Measurements from ENCODE around the gene GSK3B.
"Not testable (repeated sequence)": the region's sequence is repeated elsewhere in the genome, so short reads cannot be mapped to it uniquely, and the experiment has no call there.

Gene GSK3B

GRCh38 chr3:119998166-119998565, 96.1 kb downstream of the GSK3B start:
- CTCF ChIA-PET: interaction anchor here (0.9 kb wide), 1 partner anchor 149 kb away, joined by 3 read pairs; no protein-coding TSS in a partner anchor
- no CpG with 5 or more reads among the region's 1 CpG for WGBS (ENCODE audit: insufficient coverage)

GRCh38 chr3:119990888-119991287, 103.4 kb downstream of the GSK3B start:
- ChIA-PET POLR2A (no interaction called here), CTCF (no interaction called here)
- Histone ChIP-seq H3K36me3 (ENCODE audit: control insufficient read depth in 4 of 4, insufficient read depth in 4 of 4, low read length in 3 of 4) (peaks cover 0 to 2% (median 0%) of the 10 kb centered on the region in 4 experiments), H3K27me3 (replicated peaks in 2 of 5; ENCODE audit: control insufficient read depth in 4 of 5, insufficient read depth in 5 of 5, low read length in 4 of 5) (no peaks in the 10 kb centered on the region), H3K9me3 (ENCODE audit: control extremely low read depth in 1 of 5, control insufficient read depth in 4 of 5, insufficient read depth in 2 of 5, low read depth in 1 of 5, low read length in 4 of 5) (peaks cover 2 to 14% (median 3%) of the 10 kb centered on the region in 5 experiments), H3K27ac (ENCODE audit: insufficient read depth in 1 of 2, low read depth in 1 of 2, low read length in 2 of 2, poor library complexity in 1 of 2, severe bottlenecking in 2 of 2) (no peak overlapping the region), H3K4me1 (ENCODE audit: control extremely low read depth in 1 of 4, control insufficient read depth in 4 of 4, insufficient read depth in 4 of 4, low read length in 3 of 4) (no peaks in the 10 kb centered on the region), H3K4me3 (ENCODE audit: control insufficient read depth in 1 of 7, extremely low read depth in 1 of 7, insufficient read depth in 4 of 7, low read depth in 2 of 7, low read length in 6 of 7) (no peak overlapping the region)
- no peak for DNase-seq

More at GRCh38 chr3:119998166-119998565, 96.1 kb downstream of the GSK3B start:
- H3K27ac ChIP-seq (ENCODE audit: insufficient read depth in 1 of 2, low read depth in 1 of 2, low read length in 2 of 2, poor library complexity in 1 of 2, severe bottlenecking in 2 of 2): no peak overlapping the region
- POLR2A ChIA-PET: no interaction called here
- H3K36me3 ChIP-seq (ENCODE audit: control insufficient read depth in 4 of 4, insufficient read depth in 4 of 4, low read length in 3 of 4): peaks cover 9 to 34% (median 17%) of the 10 kb centered on the region in 4 experiments
- no peaks in the 10 kb centered on the region for H3K4me1 ChIP-seq (ENCODE audit: control extremely low read depth in 1 of 4, control insufficient read depth in 4 of 4, insufficient read depth in 4 of 4, low read length in 3 of 4)
- no peak overlapping the region for H3K4me3 ChIP-seq (ENCODE audit: control insufficient read depth in 1 of 7, extremely low read depth in 1 of 7, insufficient read depth in 4 of 7, low read depth in 2 of 7, low read length in 6 of 7)
- no peak for DNase-seq
- no peaks in the 10 kb centered on the region for H3K27me3 ChIP-seq (replicated peaks in 2 of 5; ENCODE audit: control insufficient read depth in 4 of 5, insufficient read depth in 5 of 5, low read length in 4 of 5)
- H3K9me3 ChIP-seq (ENCODE audit: control extremely low read depth in 1 of 5, control insufficient read depth in 4 of 5, insufficient read depth in 2 of 5, low read depth in 1 of 5, low read length in 4 of 5): peaks cover 0 to 5% (median 0%) of the 10 kb centered on the region in 5 experiments

DNA sequence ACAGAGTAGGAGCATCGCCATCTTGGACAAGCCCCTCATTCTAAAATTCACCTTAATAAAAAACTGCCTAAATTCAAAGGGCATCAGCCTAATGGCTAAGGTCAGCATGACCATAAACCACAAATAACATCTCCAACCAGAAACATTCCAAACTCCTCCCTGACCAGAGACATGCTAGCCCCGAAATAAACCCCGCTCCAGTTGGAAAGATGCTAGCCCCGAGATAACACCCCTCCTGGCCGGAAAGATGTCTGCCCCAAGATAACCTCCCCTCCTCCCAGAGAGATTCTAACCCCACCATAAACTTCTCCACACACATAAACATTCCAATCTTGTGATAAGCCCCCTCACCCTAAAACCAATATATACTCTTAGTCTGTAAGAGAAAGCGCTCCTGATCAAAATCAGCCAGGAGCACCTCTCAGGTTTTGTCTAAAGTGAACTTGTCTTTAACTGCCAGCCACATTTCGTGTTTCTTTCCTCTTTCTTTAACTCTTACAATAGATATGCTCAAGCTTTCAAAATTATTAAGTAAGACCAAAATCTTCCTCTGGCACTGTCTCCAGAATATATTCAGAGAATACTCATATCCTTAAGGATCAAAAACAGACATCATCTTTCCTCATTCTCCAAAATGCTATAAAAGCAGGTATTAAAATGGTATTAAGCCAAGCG, 104.1 kb downstream of the GSK3B start:
- CTCF ChIA-PET: no interaction called here
- Histone ChIP-seq H3K36me3 (ENCODE audit: control insufficient read depth in 4 of 4, insufficient read depth in 4 of 4, low read length in 3 of 4) (peaks cover 0 to 1% (median 0%) of the 10 kb centered on the region in 4 experiments), H3K4me3 (ENCODE audit: control insufficient read depth in 1 of 7, extremely low read depth in 1 of 7, insufficient read depth in 4 of 7, low read depth in 2 of 7, low read length in 6 of 7) (no peak overlapping the region), H3K27ac (ENCODE audit: insufficient read depth in 1 of 2, low read depth in 1 of 2, low read length in 2 of 2, poor library complexity in 1 of 2, severe bottlenecking in 2 of 2) (no peak overlapping the region), H3K4me1 (ENCODE audit: control extremely low read depth in 1 of 4, control insufficient read depth in 4 of 4, insufficient read depth in 4 of 4, low read length in 3 of 4) (no peaks in the 10 kb centered on the region), H3K27me3 (replicated peaks in 2 of 5; ENCODE audit: control insufficient read depth in 4 of 5, insufficient read depth in 5 of 5, low read length in 4 of 5) (no peaks in the 10 kb centered on the region), H3K9me3 (ENCODE audit: control extremely low read depth in 1 of 5, control insufficient read depth in 4 of 5, insufficient read depth in 2 of 5, low read depth in 1 of 5, low read length in 4 of 5) (peaks cover 2 to 14% (median 3%) of the 10 kb centered on the region in 5 experiments)
- DNase-seq: peak in 1 of 3 donors; percentile 62
- WGBS (ENCODE audit: insufficient coverage): 98% methylated on average over 6 of the region's 8 CpGs
- POLR2A ChIA-PET: no interaction called here

GRCh38 chr3:119986812-119987211, 107.4 kb downstream of the GSK3B start:
- H3K27ac ChIP-seq (ENCODE audit: insufficient read depth in 1 of 2, low read depth in 1 of 2, low read length in 2 of 2, poor library complexity in 1 of 2, severe bottlenecking in 2 of 2); H3K4me1 ChIP-seq (ENCODE audit: control extremely low read depth in 1 of 4, control insufficient read depth in 4 of 4, insufficient read depth in 4 of 4, low read length in 3 of 4); DNase-seq; H3K36me3 ChIP-seq (ENCODE audit: control insufficient read depth in 4 of 4, insufficient read depth in 4 of 4, low read length in 3 of 4); POLR2A ChIA-PET; H3K27me3 ChIP-seq (replicated peaks in 2 of 5; ENCODE audit: control insufficient read depth in 4 of 5, insufficient read depth in 5 of 5, low read length in 4 of 5); H3K4me3 ChIP-seq (ENCODE audit: control insufficient read depth in 1 of 7, extremely low read depth in 1 of 7, insufficient read depth in 4 of 7, low read depth in 2 of 7, low read length in 6 of 7); CTCF ChIA-PET: not testable (repeated sequence)
- H3K9me3 ChIP-seq (ENCODE audit: control extremely low read depth in 1 of 5, control insufficient read depth in 4 of 5, insufficient read depth in 2 of 5, low read depth in 1 of 5, low read length in 4 of 5): peaks cover 2 to 24% (median 6%) of the 10 kb centered on the region in 5 experiments
- no CpG with 5 or more reads among the region's 4 CpGs for WGBS (ENCODE audit: insufficient coverage)

GRCh38 chr3:119981386-119981785, 112.9 kb downstream of the GSK3B start:
- WGBS (ENCODE audit: insufficient coverage): over 99% methylated on average over 14 of the region's 14 CpGs
- Histone ChIP-seq H3K36me3 (ENCODE audit: control insufficient read depth in 4 of 4, insufficient read depth in 4 of 4, low read length in 3 of 4) (peaks cover 0 to 15% (median 3%) of the 10 kb centered on the region in 4 experiments), H3K4me1 (ENCODE audit: control extremely low read depth in 1 of 4, control insufficient read depth in 4 of 4, insufficient read depth in 4 of 4, low read length in 3 of 4) (no peaks in the 10 kb centered on the region), H3K9me3 (ENCODE audit: control extremely low read depth in 1 of 5, control insufficient read depth in 4 of 5, insufficient read depth in 2 of 5, low read depth in 1 of 5, low read length in 4 of 5) (peaks cover 0 to 15% (median 3%) of the 10 kb centered on the region in 5 experiments), H3K4me3 (ENCODE audit: control insufficient read depth in 1 of 7, extremely low read depth in 1 of 7, insufficient read depth in 4 of 7, low read depth in 2 of 7, low read length in 6 of 7) (no peak overlapping the region), H3K27ac (ENCODE audit: insufficient read depth in 1 of 2, low read depth in 1 of 2, low read length in 2 of 2, poor library complexity in 1 of 2, severe bottlenecking in 2 of 2) (no peak overlapping the region), H3K27me3 (replicated peaks in 2 of 5; ENCODE audit: control insufficient read depth in 4 of 5, insufficient read depth in 5 of 5, low read length in 4 of 5) (no peaks in the 10 kb centered on the region)
- no peak for DNase-seq
- ChIA-PET POLR2A (no interaction called here), CTCF (interaction anchor here (0.7 to 1.6 kb wide), 2 partner anchors 12 to 166 kb away, joined by 3 to 4 read pairs; no protein-coding TSS in a partner anchor)

- no peaks in the 10 kb centered on the region for H3K27me3 ChIP-seq (replicated peaks in 2 of 5; ENCODE audit: control insufficient read depth in 4 of 5, insufficient read depth in 5 of 5, low read length in 4 of 5)
- DNase-seq: no peak
- no peak overlapping the region for H3K27ac ChIP-seq (ENCODE audit: insufficient read depth in 1 of 2, low read depth in 1 of 2, low read length in 2 of 2, poor library complexity in 1 of 2, severe bottlenecking in 2 of 2)
- CTCF ChIA-PET: no interaction called here
- H3K36me3 ChIP-seq (ENCODE audit: control insufficient read depth in 4 of 4, insufficient read depth in 4 of 4, low read length in 3 of 4): peaks cover 0 to 15% (median 5%) of the 10 kb centered on the region in 4 experiments
- H3K4me3 ChIP-seq (ENCODE audit: control insufficient read depth in 1 of 7, extremely low read depth in 1 of 7, insufficient read depth in 4 of 7, low read depth in 2 of 7, low read length in 6 of 7): no peak overlapping the region
- peaks cover 0 to 12% (median 0%) of the 10 kb centered on the region in 5 experiments for H3K9me3 ChIP-seq (ENCODE audit: control extremely low read depth in 1 of 5, control insufficient read depth in 4 of 5, insufficient read depth in 2 of 5, low read depth in 1 of 5, low read length in 4 of 5)
- no peaks in the 10 kb centered on the region for H3K4me1 ChIP-seq (ENCODE audit: control extremely low read depth in 1 of 4, control insufficient read depth in 4 of 4, insufficient read depth in 4 of 4, low read length in 3 of 4)
- WGBS (ENCODE audit: insufficient coverage): 96% methylated on average over 10 of the region's 11 CpGs
- POLR2A ChIA-PET: no interaction called here
These were observed 115.6 kb downstream of the GSK3B start for GRCh38 chr3:119978554-119979208.

DNA sequence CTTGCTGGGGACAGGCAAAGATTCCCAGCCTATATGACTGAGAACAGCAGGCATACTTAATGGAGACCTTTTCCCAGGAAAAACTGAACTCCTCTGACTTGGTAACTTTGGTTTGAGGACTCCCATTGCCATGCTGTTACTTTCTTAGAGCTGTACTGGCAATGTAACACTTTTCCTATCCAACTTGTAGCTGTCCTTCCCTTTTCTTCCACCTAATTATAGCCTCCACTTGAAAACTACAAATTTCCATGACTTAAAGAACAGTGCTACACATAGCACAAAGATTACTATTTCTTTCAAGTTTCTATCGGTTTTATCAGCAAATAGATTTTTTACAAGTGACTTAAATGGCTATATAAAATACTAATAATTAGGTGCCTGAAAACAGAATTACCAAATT, 116.9 kb downstream of the GSK3B start:
- H3K4me3 ChIP-seq (ENCODE audit: control insufficient read depth in 1 of 7, extremely low read depth in 1 of 7, insufficient read depth in 4 of 7, low read depth in 2 of 7, low read length in 6 of 7): no peak overlapping the region
- H3K4me1 ChIP-seq (ENCODE audit: control extremely low read depth in 1 of 4, control insufficient read depth in 4 of 4, insufficient read depth in 4 of 4, low read length in 3 of 4): no peaks in the 10 kb centered on the region
- DNase-seq: no peak
- H3K27ac ChIP-seq (ENCODE audit: insufficient read depth in 1 of 2, low read depth in 1 of 2, low read length in 2 of 2, poor library complexity in 1 of 2, severe bottlenecking in 2 of 2): no peak overlapping the region
- H3K36me3 ChIP-seq (ENCODE audit: control insufficient read depth in 4 of 4, insufficient read depth in 4 of 4, low read length in 3 of 4): peaks cover 0 to 17% (median 5%) of the 10 kb centered on the region in 4 experiments
- H3K9me3 ChIP-seq (ENCODE audit: control extremely low read depth in 1 of 5, control insufficient read depth in 4 of 5, insufficient read depth in 2 of 5, low read depth in 1 of 5, low read length in 4 of 5): peaks cover 0 to 9% (median 0%) of the 10 kb centered on the region in 5 experiments
- WGBS (ENCODE audit: insufficient coverage): no CpG with 5 or more reads among the region's 1 CpG
- CTCF ChIA-PET: no interaction called here
- no peaks in the 10 kb centered on the region for H3K27me3 ChIP-seq (replicated peaks in 2 of 5; ENCODE audit: control insufficient read depth in 4 of 5, insufficient read depth in 5 of 5, low read length in 4 of 5)
- POLR2A ChIA-PET: interaction anchor here (0.6 kb wide), 1 partner anchor 212 kb away, joined by 4 read pairs; no protein-coding TSS in a partner anchor
